ENCODE data around the gene CBX3.
"Not testable (repeated sequence)": the region's sequence is repeated elsewhere in the genome, so short reads cannot be mapped to it uniquely, and the experiment has no call there.

The CBX3 gene

DNA sequence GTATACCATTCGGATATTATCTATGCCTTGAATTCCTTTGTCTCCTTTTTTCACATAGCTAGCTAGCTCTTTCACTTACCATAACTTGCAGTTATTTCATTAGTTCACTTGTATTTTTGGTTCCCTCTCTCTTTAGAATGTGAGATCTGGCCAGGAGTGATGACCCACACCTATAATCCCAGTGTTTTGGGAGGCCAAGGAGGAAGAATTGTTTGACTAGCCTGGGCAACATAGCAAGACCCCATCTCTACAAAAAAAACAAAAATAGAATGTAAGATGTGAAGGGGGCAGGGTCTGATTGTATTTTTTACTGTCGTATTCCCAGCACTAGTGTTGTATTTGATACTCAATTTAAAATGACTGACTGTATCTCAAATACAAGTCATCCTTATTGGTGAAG is 29.9 kb upstream of the CBX3 start:
- no peaks in the 10 kb centered on the region for H3K27me3 ChIP-seq (ENCODE audit: control insufficient read depth, insufficient read depth, low read length)
- DNase-seq (ENCODE audit: low read depth, low spot score): no peak
- H3K4me3 ChIP-seq (ENCODE audit: low read length): no peak overlapping the region
- no peaks in the 10 kb centered on the region for H3K9me3 ChIP-seq (ENCODE audit: control insufficient read depth, insufficient read depth, low read length)
- peaks cover 5% of the 10 kb centered on the region for H3K4me1 ChIP-seq (ENCODE audit: control insufficient read depth, insufficient read depth, low read length)
- H3K36me3 ChIP-seq (ENCODE audit: control insufficient read depth, insufficient read depth, low read length): no peaks in the 10 kb centered on the region
- WGBS (ENCODE audit: insufficient coverage, insufficient read length): no CpG with 5 or more reads among the region's 2 CpGs
- no peak overlapping the region for H3K27ac ChIP-seq (ENCODE audit: low read length)

DNA sequence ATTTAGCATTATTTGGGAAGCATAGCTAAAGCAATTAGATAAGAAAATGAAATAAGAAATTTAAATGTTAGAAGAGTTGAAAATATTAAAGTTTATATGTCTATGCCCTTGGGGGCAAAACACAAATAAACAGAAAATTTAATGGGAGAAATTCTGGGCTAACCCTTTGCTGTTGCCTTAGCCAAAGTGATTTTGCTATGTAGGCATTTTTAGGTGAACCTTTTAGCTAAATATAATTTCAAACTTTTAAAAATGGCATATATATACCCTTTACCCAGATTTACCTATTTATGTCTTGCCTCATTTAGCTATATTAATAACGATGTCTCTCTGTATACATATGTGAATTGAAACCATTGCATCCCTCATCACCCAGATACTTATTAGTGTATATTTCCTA is 29.5 kb upstream of the CBX3 start:
- WGBS (ENCODE audit: insufficient coverage, insufficient read length): no CpG with 5 or more reads among the region's 1 CpG
- H3K27me3 ChIP-seq (ENCODE audit: control insufficient read depth, insufficient read depth, low read length): no peaks in the 10 kb centered on the region
- no peak for DNase-seq (ENCODE audit: low read depth, low spot score)
- H3K4me1 ChIP-seq (ENCODE audit: control insufficient read depth, insufficient read depth, low read length): peaks cover 4% of the 10 kb centered on the region
- H3K9me3 ChIP-seq (ENCODE audit: control insufficient read depth, insufficient read depth, low read length): no peaks in the 10 kb centered on the region
- H3K36me3 ChIP-seq (ENCODE audit: control insufficient read depth, insufficient read depth, low read length): no peaks in the 10 kb centered on the region
- no peak overlapping the region for H3K27ac ChIP-seq (ENCODE audit: low read length)
- H3K4me3 ChIP-seq (ENCODE audit: low read length): no peak overlapping the region

DNA sequence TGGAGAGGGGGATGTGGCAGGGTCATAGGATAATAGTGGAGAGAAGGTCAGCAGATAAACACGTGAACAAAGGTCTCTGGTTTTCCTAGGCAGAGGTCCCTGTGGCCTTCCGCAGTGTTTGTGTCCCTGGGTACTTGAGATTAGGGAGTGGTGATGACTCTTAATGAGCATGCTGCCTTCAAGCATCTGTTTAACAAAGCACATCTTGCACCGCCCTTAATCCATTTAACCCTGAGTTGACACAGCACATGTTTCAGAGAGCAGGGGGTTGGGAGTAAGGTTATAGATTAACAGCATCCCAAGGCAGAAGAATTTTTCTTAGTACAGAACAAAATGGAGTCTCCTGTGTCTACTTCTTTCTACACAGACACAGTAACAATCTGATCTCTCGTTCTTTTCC is 25.6 kb upstream of the CBX3 start:
- H3K9me3 ChIP-seq (ENCODE audit: control insufficient read depth, insufficient read depth, low read length); DNase-seq (ENCODE audit: low read depth, low spot score); H3K36me3 ChIP-seq (ENCODE audit: control insufficient read depth, insufficient read depth, low read length); H3K27me3 ChIP-seq (ENCODE audit: control insufficient read depth, insufficient read depth, low read length); H3K4me1 ChIP-seq (ENCODE audit: control insufficient read depth, insufficient read depth, low read length); H3K27ac ChIP-seq (ENCODE audit: low read length); H3K4me3 ChIP-seq (ENCODE audit: low read length): not testable (repeated sequence)
- no CpG with 5 or more reads among the region's 4 CpGs for WGBS (ENCODE audit: insufficient coverage, insufficient read length)

DNA sequence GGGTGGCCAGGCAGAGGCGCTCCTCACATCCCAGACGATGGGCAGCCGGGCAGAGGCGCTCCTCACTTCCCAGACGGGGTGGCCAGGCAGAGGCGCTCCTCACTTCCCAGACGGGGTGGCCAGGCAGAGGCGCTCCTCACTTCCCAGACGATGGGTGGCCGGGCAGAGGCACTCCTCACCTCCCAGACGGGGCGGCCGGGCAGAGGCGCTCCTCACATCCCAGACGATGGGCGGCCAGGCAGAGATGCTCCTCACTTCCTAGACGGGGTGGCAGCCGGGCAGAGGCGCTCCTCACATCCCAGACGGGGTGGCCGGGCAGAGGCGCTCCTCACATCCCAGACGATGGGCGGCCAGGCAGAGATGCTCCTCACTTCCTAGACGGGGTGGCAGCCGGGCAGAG is 24.8 kb upstream of the CBX3 start:
- not testable (repeated sequence) for H3K27ac ChIP-seq (ENCODE audit: low read length); DNase-seq (ENCODE audit: low read depth, low spot score); H3K36me3 ChIP-seq (ENCODE audit: control insufficient read depth, insufficient read depth, low read length); H3K9me3 ChIP-seq (ENCODE audit: control insufficient read depth, insufficient read depth, low read length); H3K4me1 ChIP-seq (ENCODE audit: control insufficient read depth, insufficient read depth, low read length); H3K4me3 ChIP-seq (ENCODE audit: low read length); H3K27me3 ChIP-seq (ENCODE audit: control insufficient read depth, insufficient read depth, low read length)
- no CpG with 5 or more reads among the region's 26 CpGs for WGBS (ENCODE audit: insufficient coverage, insufficient read length)

DNA sequence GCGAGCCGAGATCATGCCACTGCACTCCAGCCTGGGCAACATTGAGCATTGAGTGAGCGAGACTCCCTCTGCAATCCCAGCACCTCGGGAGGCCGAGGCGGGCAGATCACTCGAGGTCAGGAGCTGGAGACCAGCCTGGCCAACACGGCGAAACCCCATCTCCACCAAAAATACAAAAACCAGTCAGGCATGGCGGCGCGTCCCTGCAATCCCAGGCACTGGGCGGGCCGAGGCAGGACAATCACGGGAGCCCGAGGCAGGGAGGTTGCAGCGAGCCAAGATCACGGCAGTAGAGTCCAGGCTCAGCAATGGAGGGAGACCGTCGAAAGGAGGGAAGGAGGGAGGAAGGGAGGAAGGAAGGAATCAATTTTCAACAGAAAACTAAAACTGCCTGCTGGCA is 24.3 kb upstream of the CBX3 start:
- DNase-seq (ENCODE audit: low read depth, low spot score); H3K4me3 ChIP-seq (ENCODE audit: low read length); H3K4me1 ChIP-seq (ENCODE audit: control insufficient read depth, insufficient read depth, low read length); H3K36me3 ChIP-seq (ENCODE audit: control insufficient read depth, insufficient read depth, low read length); H3K9me3 ChIP-seq (ENCODE audit: control insufficient read depth, insufficient read depth, low read length); H3K27me3 ChIP-seq (ENCODE audit: control insufficient read depth, insufficient read depth, low read length); H3K27ac ChIP-seq (ENCODE audit: low read length): not testable (repeated sequence)
- no CpG with 5 or more reads among the region's 20 CpGs for WGBS (ENCODE audit: insufficient coverage, insufficient read length)

DNA sequence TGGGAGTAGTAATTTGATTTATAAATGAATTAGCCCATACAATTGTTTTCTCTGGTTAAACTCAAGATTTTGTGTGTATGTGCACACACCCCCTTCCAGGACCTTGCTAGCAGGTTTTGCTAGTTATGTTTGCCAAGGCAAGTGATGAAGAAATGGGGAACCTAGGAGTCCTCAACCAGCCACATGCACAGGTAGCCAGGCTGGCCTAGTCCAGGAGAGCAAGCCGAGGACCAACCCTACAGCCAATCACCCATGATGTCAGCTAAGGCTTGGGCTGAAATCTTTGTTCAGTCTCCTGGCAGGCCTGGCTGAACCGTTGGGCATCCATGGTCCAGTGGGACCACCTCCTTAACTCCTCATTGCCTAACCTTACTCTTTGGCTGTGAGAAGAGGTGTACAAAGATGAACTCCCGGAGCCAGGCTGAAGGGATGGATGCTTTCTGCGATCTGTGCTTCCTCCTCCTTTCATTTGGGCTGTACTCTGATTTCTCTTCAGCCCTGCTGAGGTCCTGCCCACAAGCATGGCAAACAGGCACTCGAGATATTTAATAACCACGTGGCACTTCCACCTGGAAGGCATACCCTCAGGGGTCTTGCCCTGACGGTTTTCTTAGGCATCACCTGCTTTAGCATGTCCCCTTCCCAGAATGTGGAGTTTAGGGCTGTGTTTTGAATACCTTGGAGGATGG is 23.1 kb upstream of the CBX3 start:
- Histone ChIP-seq H3K4me3 (ENCODE audit: low read length) (no peak overlapping the region), H3K4me1 (ENCODE audit: control insufficient read depth, insufficient read depth, low read length) (no peaks in the 10 kb centered on the region; the same call in 1 of the 2 replicates), H3K9me3 (ENCODE audit: control insufficient read depth, insufficient read depth, low read length) (no peaks in the 10 kb centered on the region), H3K27ac (ENCODE audit: low read length) (no peak overlapping the region), H3K27me3 (ENCODE audit: control insufficient read depth, insufficient read depth, low read length) (no peaks in the 10 kb centered on the region), H3K36me3 (ENCODE audit: control insufficient read depth, insufficient read depth, low read length) (peaks cover 7% of the 10 kb centered on the region)
- DNase-seq (ENCODE audit: low read depth, low spot score): no peak
- WGBS (ENCODE audit: insufficient coverage, insufficient read length): no CpG with 5 or more reads among the region's 7 CpGs

DNA sequence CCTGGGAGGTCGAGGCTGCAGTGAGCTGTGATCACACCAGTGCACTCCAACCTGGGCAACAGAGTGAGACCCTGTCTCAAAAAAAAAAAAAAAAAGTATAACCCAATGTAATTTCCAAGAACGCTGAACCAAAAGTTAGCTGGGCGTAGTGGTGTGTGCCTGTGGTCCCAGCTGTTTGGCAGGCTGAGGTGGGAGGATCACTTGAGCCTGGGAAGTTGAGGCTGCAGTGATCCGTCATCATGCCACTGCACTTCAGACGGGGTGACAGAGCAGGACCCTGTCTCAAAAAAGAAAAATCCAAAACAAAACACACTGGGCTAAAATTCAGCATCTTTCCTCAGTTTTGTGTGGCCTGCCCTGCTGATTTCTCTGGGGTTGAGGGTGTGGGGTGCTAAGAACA is 22.1 kb upstream of the CBX3 start:
- no peak for DNase-seq (ENCODE audit: low read depth, low spot score)
- H3K4me3 ChIP-seq (ENCODE audit: low read length): no peak overlapping the region
- H3K27me3 ChIP-seq (ENCODE audit: control insufficient read depth, insufficient read depth, low read length): no peaks in the 10 kb centered on the region
- H3K9me3 ChIP-seq (ENCODE audit: control insufficient read depth, insufficient read depth, low read length): no peaks in the 10 kb centered on the region
- H3K4me1 ChIP-seq (ENCODE audit: control insufficient read depth, insufficient read depth, low read length): no peaks in the 10 kb centered on the region; the same call in 1 of the 2 replicates
- no peak overlapping the region for H3K27ac ChIP-seq (ENCODE audit: low read length)
- no CpG with 5 or more reads among the region's 5 CpGs for WGBS (ENCODE audit: insufficient coverage, insufficient read length)
- peaks cover 7% of the 10 kb centered on the region for H3K36me3 ChIP-seq (ENCODE audit: control insufficient read depth, insufficient read depth, low read length)

DNA sequence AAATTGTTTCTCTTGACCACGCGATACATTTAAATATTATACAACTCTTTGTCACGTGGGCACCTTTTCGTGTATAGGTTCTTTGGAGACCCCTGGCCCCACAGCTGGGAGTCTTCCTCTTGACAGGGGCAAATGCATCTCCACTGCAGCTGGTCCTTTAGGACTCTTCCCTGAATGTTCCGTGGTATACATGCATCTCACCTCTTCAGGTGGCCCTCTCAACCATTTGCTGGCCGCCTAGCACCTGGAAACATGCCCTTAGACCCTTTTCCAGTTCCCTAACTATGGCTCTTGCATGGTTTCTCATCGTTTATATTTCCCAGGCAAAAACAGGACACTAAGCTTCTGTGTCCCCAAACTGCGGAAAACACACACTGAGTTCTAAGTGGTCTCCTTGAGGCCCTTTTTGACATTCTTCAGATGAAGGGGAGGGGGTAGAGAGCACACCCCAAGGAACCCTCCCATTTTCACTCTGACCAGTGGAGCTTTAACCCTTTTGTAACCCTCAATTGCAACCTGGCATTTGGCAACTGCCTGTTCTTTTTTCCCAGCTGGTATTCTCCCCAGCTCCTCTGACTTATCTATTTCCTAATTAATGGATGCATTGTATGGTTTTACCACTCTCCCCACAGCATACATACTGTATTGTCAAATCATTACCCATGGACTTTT is 21.6 kb upstream of the CBX3 start:
- peaks cover 7% of the 10 kb centered on the region for H3K36me3 ChIP-seq (ENCODE audit: control insufficient read depth, insufficient read depth, low read length)
- H3K27me3 ChIP-seq (ENCODE audit: control insufficient read depth, insufficient read depth, low read length): no peaks in the 10 kb centered on the region
- H3K9me3 ChIP-seq (ENCODE audit: control insufficient read depth, insufficient read depth, low read length): no peaks in the 10 kb centered on the region
- H3K4me3 ChIP-seq (ENCODE audit: low read length): no peak overlapping the region
- H3K4me1 ChIP-seq (ENCODE audit: control insufficient read depth, insufficient read depth, low read length): no peaks in the 10 kb centered on the region; the same call in 1 of the 2 replicates
- no peak overlapping the region for H3K27ac ChIP-seq (ENCODE audit: low read length)
- DNase-seq (ENCODE audit: low read depth, low spot score): no peak
- WGBS (ENCODE audit: insufficient coverage, insufficient read length): no CpG with 5 or more reads among the region's 8 CpGs

DNA sequence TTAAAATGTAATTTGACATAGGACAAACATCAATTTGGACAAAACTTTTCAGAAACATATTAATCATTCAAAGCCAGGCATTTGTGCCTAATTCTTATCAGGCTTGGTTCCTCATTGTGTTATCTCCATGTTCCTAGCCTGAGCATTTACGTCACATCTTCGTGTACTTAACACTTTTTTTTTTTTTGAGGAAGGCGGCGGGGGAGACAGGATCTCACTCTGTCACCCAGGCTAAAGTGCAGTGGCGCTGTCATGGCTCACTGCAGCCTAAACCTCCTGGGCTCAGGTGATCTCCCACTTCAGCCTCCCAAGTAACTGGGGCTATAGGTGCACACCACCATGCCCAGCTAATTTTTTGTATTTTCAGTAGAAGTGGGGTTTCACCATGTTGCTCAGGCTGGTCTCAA is 20.8 kb upstream of the CBX3 start:
- H3K27me3 ChIP-seq (ENCODE audit: control insufficient read depth, insufficient read depth, low read length): no peaks in the 10 kb centered on the region
- WGBS (ENCODE audit: insufficient coverage, insufficient read length): no CpG with 5 or more reads among the region's 5 CpGs
- H3K36me3 ChIP-seq (ENCODE audit: control insufficient read depth, insufficient read depth, low read length): peaks cover 7% of the 10 kb centered on the region
- no peak overlapping the region for H3K4me3 ChIP-seq (ENCODE audit: low read length)
- H3K27ac ChIP-seq (ENCODE audit: low read length): no peak overlapping the region
- no peaks in the 10 kb centered on the region for H3K9me3 ChIP-seq (ENCODE audit: control insufficient read depth, insufficient read depth, low read length)
- no peaks in the 10 kb centered on the region; the same call in 1 of the 2 replicates for H3K4me1 ChIP-seq (ENCODE audit: control insufficient read depth, insufficient read depth, low read length)
- no peak for DNase-seq (ENCODE audit: low read depth, low spot score)

DNA sequence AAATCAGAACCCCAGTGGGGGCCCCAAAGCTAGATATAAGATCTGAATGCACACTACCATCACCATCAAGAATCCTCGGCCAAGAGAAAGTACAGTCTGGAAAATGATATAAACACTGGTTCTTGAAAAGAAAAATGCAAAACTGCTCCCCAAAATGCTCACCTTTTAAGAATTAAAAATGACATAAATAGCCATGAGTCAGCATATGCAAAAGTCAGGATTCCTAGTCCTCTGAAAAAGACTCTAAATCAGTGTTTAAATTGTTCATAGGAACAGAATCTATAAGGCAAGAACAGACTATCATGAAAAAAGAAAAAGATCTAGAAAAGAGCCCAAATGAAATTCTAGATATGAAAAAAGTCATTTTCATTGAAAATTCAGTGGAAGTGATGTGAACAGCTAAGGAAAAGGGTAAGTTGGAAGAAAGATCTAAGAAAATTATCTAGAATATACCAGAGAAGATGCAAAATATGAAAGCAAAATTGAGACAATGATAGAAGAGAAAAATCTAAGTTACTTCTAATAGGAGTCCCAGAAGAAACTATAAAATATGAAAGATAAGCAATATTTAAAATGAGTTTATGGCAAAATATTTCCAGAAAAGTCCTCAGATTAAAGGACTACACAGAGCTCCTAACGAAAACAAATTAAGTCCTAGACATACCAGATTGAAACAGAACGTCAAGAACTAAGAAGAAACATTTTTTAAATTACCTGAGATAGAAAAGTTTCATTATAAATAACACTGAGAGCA is 19.9 kb upstream of the CBX3 start:
- Histone ChIP-seq H3K36me3 (ENCODE audit: control insufficient read depth, insufficient read depth, low read length) (peaks cover 7% of the 10 kb centered on the region), H3K9me3 (ENCODE audit: control insufficient read depth, insufficient read depth, low read length) (no peaks in the 10 kb centered on the region), H3K4me1 (ENCODE audit: control insufficient read depth, insufficient read depth, low read length) (no peaks in the 10 kb centered on the region; the same call in 1 of the 2 replicates), H3K27ac (ENCODE audit: low read length) (no peak overlapping the region), H3K27me3 (ENCODE audit: control insufficient read depth, insufficient read depth, low read length) (no peaks in the 10 kb centered on the region), H3K4me3 (ENCODE audit: low read length) (no peak overlapping the region)
- no CpG with 5 or more reads among the region's 3 CpGs for WGBS (ENCODE audit: insufficient coverage, insufficient read length)
- DNase-seq (ENCODE audit: low read depth, low spot score): no peak
